Sigmoid colon (tissue), 4 donors: ENCODE data around the gene MTFMT.

Source experiments
- CTCF ChIP-seq, 4 experiments: fragments of 450-650 bp in 3 of 4; fragments of 200-600 bp in 1 of 4; IDR thresholded peaks; one replicate each; pipeline ENCODE4 v1.5.1; 2016 to 2019; ENCODE audit warnings: antibody characterized with exemption in 4 of 4, mild to moderate bottlenecking in 3 of 4, moderate library complexity in 2 of 4
- EP300 ChIP-seq, 4 donors: sonication (generic); formaldehyde crosslinking; IDR thresholded peaks; one replicate each; pipeline ENCODE4 v1.6.1; 2017; ENCODE audit warnings: antibody characterized with exemption in 4 of 4
- POLR2A ChIP-seq, 2 donors: fragments of 450-650 bp; IDR thresholded peaks; one replicate each; pipeline ENCODE4 v1.6.1; 2016; ENCODE audit warnings: antibody characterized with exemption in 2 of 2, mild to moderate bottlenecking in 2 of 2, moderate library complexity in 2 of 2
- POLR2AphosphoS5 ChIP-seq, 4 donors: sonication (generic); formaldehyde crosslinking; IDR thresholded peaks; one replicate each; pipeline ENCODE4 v1.6.1; 2017; ENCODE audit warnings: antibody characterized with exemption in 4 of 4

DNA sequence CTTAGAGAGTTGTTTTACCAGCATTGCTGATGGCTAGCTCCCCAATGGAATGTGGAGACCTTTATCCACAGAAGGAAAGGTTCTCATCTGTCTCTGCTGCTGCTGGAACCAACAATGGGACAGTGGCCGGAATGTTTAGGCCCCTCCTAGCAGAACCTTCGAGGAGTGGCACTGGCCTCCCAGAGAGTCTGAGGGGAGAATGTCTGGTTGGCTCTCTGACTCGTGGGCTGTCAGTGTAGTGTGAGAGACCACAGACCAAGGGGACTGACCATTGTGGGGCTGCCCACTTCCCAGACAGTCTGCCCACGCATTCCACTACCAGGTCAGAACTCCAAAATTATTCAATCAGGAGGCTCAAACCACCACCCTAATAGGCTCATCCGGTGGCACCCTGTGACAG lies 33.3 kb upstream of the MTFMT start:
- TF ChIP-seq CTCF (IDR thresholded peaks at IDR 0.05) (no peak), POLR2A (IDR thresholded peaks at IDR 0.05) (no peak), EP300 (IDR thresholded peaks at IDR 0.05) (no peak), POLR2AphosphoS5 (IDR thresholded peaks at IDR 0.05) (no peak)
